HFFc6 (cell line): Measurements from ENCODE around the gene TMEM272. TPM values are rescaled to one million over a fixed set of nuclear protein-coding genes. Genes with fewer than 3 reads are reported as not detected.
A peak's percentile ranks its signal among the peaks of the same experiment; 100 is the strongest.

Experiments
- DNase-seq: peaks from one replicate; pipeline ENCODE4 v3.0.0-alpha.2; 2018
- H3K27ac Mint-ChIP-seq: 2 replicates; pipeline ENCODE4 v1.8.0; 2020; ENCODE audit warnings: mild to moderate bottlenecking, mixed read lengths
- H3K27me3 Mint-ChIP-seq: 2 replicates; pipeline ENCODE4 v1.8.0; 2021; ENCODE audit warnings: mild to moderate bottlenecking, moderate library complexity, mixed read lengths; ENCODE audit not compliant: insufficient read depth
- H3K36me3 Mint-ChIP-seq: 2 replicates; pipeline ENCODE4 v1.8.0; 2021; ENCODE audit warnings: low read depth, mixed read lengths
- H3K4me1 Mint-ChIP-seq: 2 replicates; pipeline ENCODE4 v1.8.0; 2020; ENCODE audit warnings: low read depth, mixed read lengths
- H3K4me3 Mint-ChIP-seq: 2 replicates; pipeline ENCODE4 v1.8.0; 2020; ENCODE audit warnings: mild to moderate bottlenecking, moderate library complexity, mixed read lengths
- H3K9me3 Mint-ChIP-seq: 2 replicates; pipeline ENCODE4 v1.8.0; 2020; ENCODE audit warnings: mild to moderate bottlenecking, mixed read lengths
- total RNA-seq, 6 experiments: library from RNA; stranded (reverse); fragmentation: NEBNext Ultra II Directional; extraction: Animal tissue kit (Norgen Biotek cat#: 25700); gene quantifications; 2 replicates in 1 of 6; 3 replicates in 5 of 6; pipeline ENCODE4 v1.2.3, GENCODE V29; 2021
- TF ChIP-seq, protein P1 (sequence below): fragments of 200-600 bp; sonication (generic); IDR thresholded peaks from 2 replicates; pipeline ENCODE4 v1.5.0; 2021; ENCODE audit warnings: antibody characterized with exemption, mild to moderate bottlenecking

Gene TMEM272
- total RNA-seq, 6 experiments from 2014 or later = not detected

DNA sequence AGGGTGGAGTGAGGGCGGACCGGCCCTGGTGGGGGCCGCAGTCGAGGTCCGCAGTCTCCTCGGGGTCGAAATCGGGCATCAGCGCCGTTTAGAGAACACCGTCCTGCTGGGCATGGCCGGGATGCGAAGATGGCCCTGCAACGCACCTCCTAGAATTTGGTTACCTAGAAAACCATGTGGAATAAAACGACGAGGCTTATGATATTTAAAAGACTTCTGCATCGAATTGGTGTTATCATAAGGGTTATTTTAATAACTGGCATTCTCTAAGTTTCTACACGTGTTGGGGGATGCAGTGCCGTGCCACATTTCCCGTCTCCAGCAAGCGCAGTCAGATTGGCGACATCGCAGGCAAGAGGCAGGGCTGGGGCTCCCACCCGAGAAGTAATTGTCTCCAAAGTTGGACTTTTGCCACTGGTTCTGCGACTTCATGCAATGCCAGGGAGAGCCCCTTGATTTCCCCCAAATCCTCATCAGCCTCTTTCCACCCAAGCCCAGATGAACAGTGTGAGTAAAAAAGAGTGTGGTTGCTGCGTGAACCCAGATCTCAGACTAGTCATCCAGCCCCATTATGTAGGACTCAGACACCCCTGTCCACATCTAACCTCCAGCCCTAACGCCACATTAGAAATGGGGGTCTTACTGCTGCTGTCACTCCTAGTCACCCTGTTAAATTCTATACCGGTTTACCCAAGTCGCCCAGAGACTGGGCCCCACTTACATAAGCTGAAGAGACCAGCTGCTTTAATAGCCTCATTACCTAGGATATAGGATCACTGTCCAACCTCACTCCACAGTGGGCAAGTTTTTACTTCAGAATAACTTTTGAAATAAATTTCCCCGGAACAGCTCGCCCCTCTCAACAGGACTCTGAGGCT lies 40.4 kb downstream of the TMEM272 start:
- peaks cover 6% of the 10 kb centered on the region for H3K27me3 Mint-ChIP-seq
- H3K4me1 Mint-ChIP-seq = peaks cover 30% of the 10 kb centered on the region

DNA sequence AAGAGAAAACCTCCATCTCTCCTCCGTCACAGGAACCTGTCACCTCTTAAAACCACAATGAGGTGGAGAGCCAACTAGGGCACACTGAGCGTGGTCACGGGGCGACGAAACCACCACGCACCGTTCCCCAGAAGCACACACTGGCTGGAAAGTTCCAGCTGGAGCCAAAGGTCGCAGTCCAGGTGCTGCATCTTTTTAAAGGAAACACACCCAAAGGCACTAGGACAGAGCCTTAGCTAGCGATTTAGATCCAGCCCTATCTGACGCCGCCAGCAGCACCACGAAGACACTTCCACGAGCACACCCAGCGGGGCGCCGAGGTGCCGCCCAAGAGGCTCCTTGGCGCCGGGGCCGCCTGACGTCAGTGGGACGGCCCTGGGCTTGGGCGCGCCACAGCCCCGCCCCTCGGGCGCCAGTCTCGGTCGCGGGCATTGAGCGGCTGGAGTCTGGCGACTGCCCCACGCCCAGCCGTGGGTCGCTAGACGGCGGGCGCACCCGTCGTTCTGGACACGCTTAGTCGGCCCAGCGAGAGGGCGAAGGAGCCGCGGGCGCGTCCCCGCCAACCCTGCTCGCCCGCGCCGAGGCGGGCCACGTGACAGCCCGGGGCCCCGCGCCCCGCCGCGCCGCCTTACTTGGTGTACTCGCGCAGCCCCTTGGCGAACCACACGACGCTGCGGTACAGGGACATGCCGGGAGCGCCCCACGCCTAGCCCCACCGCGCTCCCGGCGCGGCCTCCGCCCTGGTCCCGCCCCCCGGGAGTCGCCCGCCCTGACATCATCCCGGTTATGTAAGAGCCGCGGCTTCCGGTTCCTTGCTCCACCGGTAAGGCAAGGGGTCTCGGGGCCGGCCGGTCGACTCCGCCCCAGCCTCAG lies 41.3 kb downstream of the TMEM272 start, which contains the start of gene DHRS12:
DHRS12 (minus strand) TSS at position 742 of the 873 bp plus-strand sequence. CDS start 4,504 bp downstream, outside the sequence.
- TF ChIP-seq, protein P1, sequence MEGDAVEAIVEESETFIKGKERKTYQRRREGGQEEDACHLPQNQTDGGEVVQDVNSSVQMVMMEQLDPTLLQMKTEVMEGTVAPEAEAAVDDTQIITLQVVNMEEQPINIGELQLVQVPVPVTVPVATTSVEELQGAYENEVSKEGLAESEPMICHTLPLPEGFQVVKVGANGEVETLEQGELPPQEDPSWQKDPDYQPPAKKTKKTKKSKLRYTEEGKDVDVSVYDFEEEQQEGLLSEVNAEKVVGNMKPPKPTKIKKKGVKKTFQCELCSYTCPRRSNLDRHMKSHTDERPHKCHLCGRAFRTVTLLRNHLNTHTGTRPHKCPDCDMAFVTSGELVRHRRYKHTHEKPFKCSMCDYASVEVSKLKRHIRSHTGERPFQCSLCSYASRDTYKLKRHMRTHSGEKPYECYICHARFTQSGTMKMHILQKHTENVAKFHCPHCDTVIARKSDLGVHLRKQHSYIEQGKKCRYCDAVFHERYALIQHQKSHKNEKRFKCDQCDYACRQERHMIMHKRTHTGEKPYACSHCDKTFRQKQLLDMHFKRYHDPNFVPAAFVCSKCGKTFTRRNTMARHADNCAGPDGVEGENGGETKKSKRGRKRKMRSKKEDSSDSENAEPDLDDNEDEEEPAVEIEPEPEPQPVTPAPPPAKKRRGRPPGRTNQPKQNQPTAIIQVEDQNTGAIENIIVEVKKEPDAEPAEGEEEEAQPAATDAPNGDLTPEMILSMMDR = no peak
- no peaks in the 10 kb centered on the region for H3K36me3 Mint-ChIP-seq
- no peaks in the 10 kb centered on the region for H3K9me3 Mint-ChIP-seq
- peak within 1 kb of the TSS; percentile 97 for H3K27ac Mint-ChIP-seq
- H3K27me3 Mint-ChIP-seq = peaks cover 11% of the 10 kb centered on the region
- H3K4me1 Mint-ChIP-seq = peaks cover 30% of the 10 kb centered on the region
- peak; percentile 55 for DNase-seq
- H3K4me3 Mint-ChIP-seq = peak within 1 kb of the TSS; percentile 92

More for the DNA sequence above, 40.4 kb downstream of the TMEM272 start:
- peak overlapping the region; percentile 70 for H3K27ac Mint-ChIP-seq
- no peaks in the 10 kb centered on the region for H3K9me3 Mint-ChIP-seq
- no peaks in the 10 kb centered on the region for H3K36me3 Mint-ChIP-seq
- H3K4me3 Mint-ChIP-seq = peak overlapping the region; percentile 85
- TF ChIP-seq, protein P1 = no peak
- no peak for DNase-seq

DNA sequence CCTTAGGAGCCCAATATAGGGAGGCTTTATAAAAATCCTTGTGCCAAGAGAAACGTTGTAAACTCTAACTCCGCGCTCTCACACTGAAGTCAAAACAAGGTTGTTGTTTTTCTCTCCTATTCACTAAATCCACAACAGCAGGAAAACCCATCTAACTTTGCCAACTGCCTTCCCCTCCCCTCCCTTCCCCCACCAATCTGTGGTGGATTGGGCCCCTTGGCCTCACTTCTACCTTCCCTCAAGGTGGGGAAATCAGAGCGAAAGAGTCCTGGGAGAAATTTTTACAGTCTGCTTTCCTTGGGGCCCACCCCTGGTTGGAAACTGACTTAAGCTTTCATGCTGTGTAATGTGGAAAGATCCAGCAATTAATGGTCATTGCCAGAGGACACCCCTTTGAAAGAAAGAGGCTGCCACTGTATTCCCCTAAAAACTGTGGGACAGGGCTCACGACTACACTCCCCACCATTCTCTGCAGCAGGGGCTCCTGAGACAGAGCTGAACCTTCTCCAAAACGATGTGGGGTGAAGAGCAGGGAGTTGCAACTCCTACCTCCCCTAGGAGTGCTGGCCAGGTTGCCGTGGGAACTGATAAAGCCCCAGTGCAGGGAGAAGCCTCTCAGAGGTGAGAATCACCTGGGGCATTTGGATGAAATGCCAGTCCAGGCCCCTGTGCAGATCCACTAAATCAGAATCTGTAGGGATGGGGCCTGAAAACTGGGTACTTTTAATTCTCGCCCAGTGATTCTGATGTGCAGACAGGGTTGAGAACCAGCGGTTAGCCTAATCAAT lies 42.2 kb downstream of the TMEM272 start:
- no peaks in the 10 kb centered on the region for H3K36me3 Mint-ChIP-seq
- no peaks in the 10 kb centered on the region for H3K9me3 Mint-ChIP-seq
- peaks cover 11% of the 10 kb centered on the region for H3K27me3 Mint-ChIP-seq
- peak overlapping the region; percentile 92 for H3K4me3 Mint-ChIP-seq
- peak overlapping the region; percentile 97 for H3K27ac Mint-ChIP-seq
- TF ChIP-seq, protein P1 = no peak
- no peak for DNase-seq
- peaks cover 30% of the 10 kb centered on the region for H3K4me1 Mint-ChIP-seq

DNA sequence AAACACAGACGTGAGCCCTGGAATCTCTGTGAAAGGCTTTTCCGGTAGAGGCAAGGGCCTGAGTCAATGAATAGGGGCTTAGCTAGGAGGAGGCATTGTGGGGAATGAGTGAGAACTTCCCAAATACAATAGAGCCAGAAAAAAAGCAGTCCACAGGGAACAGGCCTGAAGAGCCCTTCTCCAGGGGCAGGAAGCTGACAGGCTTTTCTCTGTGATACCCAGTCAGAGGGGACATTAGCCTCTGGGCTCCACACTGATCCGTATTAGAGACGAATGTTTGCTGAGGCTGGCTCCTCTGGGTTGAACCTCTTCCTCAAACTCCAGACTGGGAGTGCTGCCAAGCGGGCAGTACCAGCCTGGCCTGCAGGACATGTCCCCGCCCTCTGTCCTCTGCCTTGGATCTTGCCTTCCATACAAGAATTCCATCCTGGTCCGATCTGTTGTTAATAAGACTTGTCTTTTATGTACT lies 43.3 kb downstream of the TMEM272 start:
- no peak for DNase-seq
- no peak overlapping the region for H3K4me3 Mint-ChIP-seq
- no peaks in the 10 kb centered on the region for H3K36me3 Mint-ChIP-seq
- no peaks in the 10 kb centered on the region for H3K9me3 Mint-ChIP-seq
- peak overlapping the region; percentile 97 for H3K27ac Mint-ChIP-seq
- peaks cover 30% of the 10 kb centered on the region for H3K4me1 Mint-ChIP-seq
- H3K27me3 Mint-ChIP-seq = peaks cover 11% of the 10 kb centered on the region
- TF ChIP-seq, protein P1 = no peak

DNA sequence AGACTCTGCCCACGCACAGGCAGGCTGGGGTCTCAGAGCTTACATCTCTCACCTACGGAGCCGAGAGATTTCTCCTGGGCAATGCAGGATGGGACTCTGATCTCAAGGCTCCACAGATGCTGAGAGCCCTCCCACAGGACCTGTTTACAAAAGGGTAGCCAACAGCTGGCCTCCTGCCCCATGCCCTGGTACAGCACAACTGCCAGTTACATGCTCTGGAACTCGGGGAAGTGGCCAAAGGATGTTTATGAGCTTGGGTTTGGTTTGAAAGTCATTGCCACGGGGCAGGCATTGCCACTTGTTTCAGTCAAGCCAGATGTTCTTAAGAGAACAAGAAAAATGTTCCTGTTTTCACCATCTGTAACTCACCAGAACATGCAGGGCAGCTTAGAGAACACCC lies 44.5 kb downstream of the TMEM272 start:
- no peaks in the 10 kb centered on the region for H3K9me3 Mint-ChIP-seq
- H3K27ac Mint-ChIP-seq = no peak overlapping the region
- DNase-seq = no peak
- H3K36me3 Mint-ChIP-seq = no peaks in the 10 kb centered on the region
- TF ChIP-seq, protein P1 = no peak
- H3K4me3 Mint-ChIP-seq = no peak overlapping the region
- H3K27me3 Mint-ChIP-seq = peaks cover 11% of the 10 kb centered on the region
- peaks cover 30% of the 10 kb centered on the region for H3K4me1 Mint-ChIP-seq
